CD4-positive, alpha-beta memory T cell (primary cell): ENCODE data around the gene SUSD4. TPM values are rescaled to one million over a fixed set of nuclear protein-coding genes. Genes with fewer than 3 reads are reported as not detected.

Source experiments
- CTCF ChIA-PET: fragments of 350-600 bp; sonication (Branson Sonifier 250); formaldehyde crosslinking; loops from one replicate; lab custom pipeline; 2021; ENCODE audit warnings: inconsistent platforms; ENCODE audit not compliant: partially characterized antibody; lab: Charles Lee
- POLR2A ChIA-PET: fragments of 350-600 bp; sonication (Branson Sonifier 250); formaldehyde crosslinking; loops from one replicate; lab custom pipeline; 2021; ENCODE audit not compliant: partially characterized antibody; lab: Charles Lee
- DNase-seq, 5 donors: peaks; one replicate each; pipeline versions ENCODE4 v3.0.0 to v3.0.0-alpha.2; 2020 to 2022; ENCODE audit warnings: mixed read lengths in 1 of 5
- H3K27ac ChIP-seq: one replicate; pipeline ENCODE4 v1.7.0; 2013; ENCODE audit warnings: low read depth, low read length
- H3K27me3 ChIP-seq: 2 replicates; pipeline ENCODE4 v1.7.0; 2013; ENCODE audit warnings: mild to moderate bottlenecking, low read length, moderate library complexity; ENCODE audit not compliant: insufficient read depth
- H3K36me3 ChIP-seq: 2 replicates; pipeline ENCODE4 v1.7.0; 2013; ENCODE audit warnings: mild to moderate bottlenecking, low read length, moderate library complexity; ENCODE audit not compliant: insufficient read depth
- H3K4me1 ChIP-seq: 2 replicates; pipeline ENCODE4 v1.7.0; 2013; ENCODE audit warnings: mild to moderate bottlenecking, low read length, moderate library complexity; ENCODE audit not compliant: insufficient read depth
- H3K4me3 ChIP-seq, 2 donors: one replicate each; pipeline ENCODE4 v1.7.0; 2013; ENCODE audit warnings: low read length in 2 of 2, mild to moderate bottlenecking in 1 of 2
- H3K9me3 ChIP-seq, 2 donors: one replicate each; pipeline ENCODE4 v1.7.0; 2013; ENCODE audit warnings: low read length in 2 of 2, control low read depth in 1 of 2; ENCODE audit not compliant: control insufficient read depth in 1 of 2
- H3K27ac Mint-ChIP-seq, 7 donors: one replicate each; pipeline ENCODE4 v1.8.0; 2020 to 2021; ENCODE audit warnings: mixed read lengths in 7 of 7, mild to moderate bottlenecking in 6 of 7, inconsistent platforms in 3 of 7, moderate library complexity in 3 of 7
- H3K27me3 Mint-ChIP-seq, 2 donors: one replicate each; pipeline ENCODE4 v1.8.0; 2020 to 2021; ENCODE audit warnings: mixed read lengths in 2 of 2
- H3K36me3 Mint-ChIP-seq, 2 donors: one replicate each; pipeline ENCODE4 v1.8.0; 2020 to 2021; ENCODE audit warnings: mixed read lengths in 2 of 2, inconsistent platforms in 1 of 2, mild to moderate bottlenecking in 1 of 2
- H3K4me1 Mint-ChIP-seq, 4 donors: one replicate each; pipeline ENCODE4 v1.8.0; 2020 to 2021; ENCODE audit warnings: mixed read lengths in 4 of 4, mild to moderate bottlenecking in 1 of 4
- H3K4me3 Mint-ChIP-seq, 8 donors: one replicate each; pipeline ENCODE4 v1.8.0; 2020 to 2021; ENCODE audit warnings: mixed read lengths in 8 of 8, mild to moderate bottlenecking in 7 of 8, moderate library complexity in 6 of 8, inconsistent platforms in 3 of 8
- H3K9me3 Mint-ChIP-seq, 8 donors: one replicate each; pipeline ENCODE4 v1.8.0; 2020 to 2021; ENCODE audit warnings: mixed read lengths in 8 of 8, mild to moderate bottlenecking in 5 of 8, inconsistent platforms in 3 of 8, moderate library complexity in 1 of 8
- intact Hi-C: fragments of 100-400 bp; cut with micrococcal nuclease; formaldehyde crosslinking; loops from one replicate; pipeline ENCODE4 v1.15.1; 2023
- polyA plus RNA-seq, 2 donors: library from polyadenylated mRNA; unstranded; fragments of 300-500 nt; fragmentation: Illumina TruSeq; gene quantifications; one replicate each; pipeline ENCODE4 v1.2.3, GENCODE V29; 2021
- total RNA-seq, 2 experiments: library from RNA; stranded (reverse); gene quantifications; one replicate each; pipeline ENCODE4 v1.2.3, GENCODE V29; 2021

The SUSD4 gene
- total and polyA plus RNA-seq, 4 experiments from 2014 or later, result 2.9 to 18.5 (median 6.2) TPM

- Histone ChIP-seq H3K4me1 (peaks cover 5% of the 10 kb centered on the region), H3K9me3 (no peaks in the 10 kb centered on the region), H3K27me3 (no peaks in the 10 kb centered on the region), H3K36me3 (no peaks in the 10 kb centered on the region), H3K4me3 (no peak overlapping the region), H3K27ac (no peak overlapping the region)
- DNase-seq, result no peak
- Mint-ChIP-seq H3K4me3 (peak overlapping the region in 1 of 8 donors; percentile 20), H3K36me3 (peaks cover 0 to 3% of the 10 kb centered on the region in 2 donors), H3K9me3 (peaks cover 0 to 1% (median 0%) of the 10 kb centered on the region in 8 donors), H3K4me1 (peaks cover 1 to 8% (median 5%) of the 10 kb centered on the region in 4 donors), H3K27me3 (peaks cover 0 to 4% of the 10 kb centered on the region in 2 donors), H3K27ac (no peak overlapping the region)
- ChIA-PET POLR2A (no interaction called here), CTCF (no interaction called here)
- intact Hi-C loops, result no loop called here
Measured at GRCh38 chr1:223330466-223330865, 33.5 kb downstream of the SUSD4 start.

GRCh38 chr1:223329664-223330415 is 34.1 kb downstream of the SUSD4 start:
- H3K4me3 Mint-ChIP-seq, result no peak overlapping the region
- H3K4me1 Mint-ChIP-seq, result peaks cover 1 to 12% (median 5%) of the 10 kb centered on the region in 4 donors
- peak overlapping the region in 1 of 7 donors; percentile 50 for H3K27ac Mint-ChIP-seq
- Histone ChIP-seq H3K27ac (no peak overlapping the region), H3K27me3 (no peaks in the 10 kb centered on the region), H3K4me3 (no peak overlapping the region), H3K9me3 (no peaks in the 10 kb centered on the region), H3K4me1 (peaks cover 5% of the 10 kb centered on the region), H3K36me3 (no peaks in the 10 kb centered on the region)
- DNase-seq, result no peak
- intact Hi-C loops, result no loop called here
- ChIA-PET CTCF (no interaction called here), POLR2A (no interaction called here)
- H3K27me3 Mint-ChIP-seq, result peaks cover 0 to 4% of the 10 kb centered on the region in 2 donors
- peaks cover 0 to 1% (median 0%) of the 10 kb centered on the region in 8 donors for H3K9me3 Mint-ChIP-seq
- no peaks in the 10 kb centered on the region for H3K36me3 Mint-ChIP-seq

GRCh38 chr1:223329252-223329651 is 34.7 kb downstream of the SUSD4 start:
- Histone ChIP-seq H3K4me3 (no peak overlapping the region), H3K9me3 (no peaks in the 10 kb centered on the region), H3K36me3 (no peaks in the 10 kb centered on the region), H3K27me3 (no peaks in the 10 kb centered on the region), H3K4me1 (peaks cover 10% of the 10 kb centered on the region), H3K27ac (no peak overlapping the region)
- H3K36me3 Mint-ChIP-seq, result no peaks in the 10 kb centered on the region
- peak overlapping the region in 1 of 7 donors; percentile 49 for H3K27ac Mint-ChIP-seq
- H3K9me3 Mint-ChIP-seq, result peaks cover 0 to 1% (median 0%) of the 10 kb centered on the region in 8 donors
- ChIA-PET POLR2A (no interaction called here), CTCF (no interaction called here)
- peaks cover 0 to 4% of the 10 kb centered on the region in 2 donors for H3K27me3 Mint-ChIP-seq
- intact Hi-C loops, result no loop called here
- peaks cover 1 to 17% (median 7%) of the 10 kb centered on the region in 4 donors for H3K4me1 Mint-ChIP-seq
- H3K4me3 Mint-ChIP-seq, result no peak overlapping the region
- DNase-seq, result no peak

GRCh38 chr1:223328566-223328965 is 35.4 kb downstream of the SUSD4 start:
- Histone ChIP-seq H3K36me3 (no peaks in the 10 kb centered on the region), H3K9me3 (no peaks in the 10 kb centered on the region), H3K4me1 (peaks cover 17% of the 10 kb centered on the region), H3K27ac (no peak overlapping the region), H3K27me3 (no peaks in the 10 kb centered on the region), H3K4me3 (no peak overlapping the region)
- no peak for DNase-seq
- intact Hi-C loops, result no loop called here
- Mint-ChIP-seq H3K9me3 (peaks cover 0 to 1% (median 0%) of the 10 kb centered on the region in 8 donors), H3K36me3 (no peaks in the 10 kb centered on the region), H3K4me1 (peaks cover 6 to 24% (median 13%) of the 10 kb centered on the region in 4 donors), H3K4me3 (no peak overlapping the region), H3K27ac (peak overlapping the region in 1 of 7 donors; percentile 81), H3K27me3 (peaks cover 0 to 4% of the 10 kb centered on the region in 2 donors)
- ChIA-PET CTCF (no interaction called here), POLR2A (no interaction called here)

- Histone ChIP-seq H3K36me3 (no peaks in the 10 kb centered on the region), H3K9me3 (no peaks in the 10 kb centered on the region), H3K4me1 (peaks cover 24% of the 10 kb centered on the region), H3K27ac (no peak overlapping the region), H3K27me3 (no peaks in the 10 kb centered on the region), H3K4me3 (no peak overlapping the region)
- POLR2A ChIA-PET, result no interaction called here
- Mint-ChIP-seq H3K36me3 (peaks cover 0 to 1% of the 10 kb centered on the region in 2 donors), H3K4me3 (no peak overlapping the region), H3K4me1 (peaks cover 12 to 33% (median 23%) of the 10 kb centered on the region in 4 donors), H3K27ac (no peak overlapping the region), H3K27me3 (peaks cover 1 to 7% of the 10 kb centered on the region in 2 donors), H3K9me3 (peaks cover 0 to 1% (median 0%) of the 10 kb centered on the region in 8 donors)
- CTCF ChIA-PET, result no interaction called here
- DNase-seq, result no peak
- intact Hi-C loops, result no loop called here
Measured at GRCh38 chr1:223326776-223327175, 37.2 kb downstream of the SUSD4 start.

GRCh38 chr1:223323491-223324484 is 40.2 kb downstream of the SUSD4 start:
- Histone ChIP-seq H3K4me3 (no peak overlapping the region), H3K27ac (no peak overlapping the region), H3K4me1 (peaks cover 20% of the 10 kb centered on the region), H3K27me3 (no peaks in the 10 kb centered on the region), H3K36me3 (no peaks in the 10 kb centered on the region), H3K9me3 (no peaks in the 10 kb centered on the region)
- H3K4me1 Mint-ChIP-seq, result peaks cover 11 to 24% (median 18%) of the 10 kb centered on the region in 4 donors
- H3K4me3 Mint-ChIP-seq, result peak overlapping the region in 5 of 8 donors; percentile 43 to 63 (median 48)
- intact Hi-C loops, result no loop called here
- peaks cover 5% of the 10 kb centered on the region in 2 donors for H3K36me3 Mint-ChIP-seq
- ChIA-PET POLR2A (no interaction called here), CTCF (interaction anchor here (1.2 kb wide), 2 partner anchors 9 to 12 kb away, joined by 3 read pairs; no protein-coding TSS in a partner anchor)
- peak in 1 of 5 donors; percentile 7 for DNase-seq
- peak overlapping the region in 3 of 7 donors; percentile 72 to 80 (median 80) for H3K27ac Mint-ChIP-seq
- H3K9me3 Mint-ChIP-seq, result peaks cover 0 to 2% (median 0%) of the 10 kb centered on the region in 8 donors
- H3K27me3 Mint-ChIP-seq, result peaks cover 1 to 6% of the 10 kb centered on the region in 2 donors
